HG03442 (cell line): ENCODE data around the gene CDC73.
"Not testable (repeated sequence)": the region's sequence is repeated elsewhere in the genome, so short reads cannot be mapped to it uniquely, and the experiment has no call there.

ENCODE experiments used
- ATAC-seq: cut with Tn5 transposase; IDR thresholded peaks from one replicate; pipeline ENCODE4 v1.9.1; 2021; ENCODE audit warnings: mild to moderate bottlenecking, moderate library complexity; ENCODE audit not compliant: unreplicated experiment

The CDC73 gene

DNA sequence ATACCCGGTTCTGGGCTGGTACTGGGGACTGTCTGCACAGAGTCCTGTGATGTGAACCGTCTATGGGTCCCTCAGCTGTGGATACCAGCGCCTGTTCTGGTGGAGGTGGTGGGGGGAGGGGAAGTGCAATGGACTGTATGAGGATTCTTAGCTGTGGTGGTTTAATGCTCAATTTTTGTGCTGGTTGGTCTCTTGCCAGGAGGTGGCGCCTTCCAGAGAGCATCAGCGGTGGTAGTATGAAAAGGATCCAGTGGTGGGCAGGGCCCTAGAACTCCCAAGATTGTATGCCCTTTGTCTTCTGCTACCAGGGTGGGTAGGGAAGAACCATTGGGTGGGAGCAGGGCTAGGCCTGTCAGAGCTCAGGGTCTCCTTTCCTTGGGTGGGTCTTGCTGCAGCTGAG, 153.9 kb downstream of the CDC73 start:
- ATAC-seq: no peak

DNA sequence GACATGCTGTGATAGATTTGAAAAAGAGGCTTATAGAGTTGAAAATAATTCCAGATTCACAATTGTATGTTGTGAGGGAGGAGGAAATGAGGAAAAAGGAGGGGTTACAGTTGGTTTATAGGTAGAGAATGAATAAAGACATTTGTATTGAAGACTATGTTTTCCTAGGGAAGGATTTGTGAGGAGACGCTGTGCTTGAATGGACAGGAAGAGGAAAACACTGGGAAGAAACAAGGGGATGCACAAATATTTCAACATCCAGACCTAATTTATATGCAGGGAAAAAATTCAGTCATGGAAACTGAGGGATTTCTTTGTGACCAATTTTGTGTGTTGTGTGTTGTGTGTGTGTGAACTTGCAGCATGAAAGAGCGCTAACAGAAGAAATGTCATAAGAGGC, 157.1 kb downstream of the CDC73 start:
- ATAC-seq: no peak

DNA sequence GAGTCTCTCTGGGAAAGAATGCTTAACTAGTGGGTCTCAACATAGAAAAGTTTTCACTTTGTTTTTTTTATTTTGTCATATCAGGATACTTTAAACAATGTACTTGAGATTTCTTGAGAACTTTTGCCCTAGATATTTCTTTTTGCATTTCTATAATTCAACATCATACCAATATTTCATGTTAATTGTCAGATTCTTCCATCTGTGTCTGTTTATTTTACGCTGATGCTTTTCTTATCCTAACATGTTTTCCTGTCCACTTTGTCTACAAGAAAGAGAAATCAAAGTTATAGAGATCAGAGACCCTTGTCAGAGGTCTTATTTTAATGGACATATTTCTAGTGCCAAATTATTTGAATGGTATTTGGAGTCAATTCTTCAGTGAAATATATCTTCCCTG, 160.1 kb downstream of the CDC73 start:
- ATAC-seq: no peak

DNA sequence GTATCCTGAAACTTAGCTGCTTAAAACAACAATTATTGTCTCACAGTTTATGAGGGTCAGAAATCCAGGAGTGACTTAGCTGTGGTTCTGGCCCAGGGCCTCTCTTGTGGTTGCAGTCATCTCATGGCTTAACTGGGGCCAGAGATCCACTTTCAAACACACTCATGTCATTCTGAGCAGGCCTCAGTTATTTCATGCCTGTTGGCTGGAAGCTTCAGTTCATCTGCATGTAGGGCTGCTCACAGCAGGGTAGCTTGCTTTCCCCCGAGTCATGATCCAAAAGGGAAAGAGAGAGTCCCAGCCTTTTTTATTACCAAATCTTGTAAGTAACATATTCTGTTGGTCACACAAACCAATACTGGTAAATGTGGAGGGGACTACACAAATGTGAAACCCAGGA, 161.2 kb downstream of the CDC73 start:
- ATAC-seq: no peak

DNA sequence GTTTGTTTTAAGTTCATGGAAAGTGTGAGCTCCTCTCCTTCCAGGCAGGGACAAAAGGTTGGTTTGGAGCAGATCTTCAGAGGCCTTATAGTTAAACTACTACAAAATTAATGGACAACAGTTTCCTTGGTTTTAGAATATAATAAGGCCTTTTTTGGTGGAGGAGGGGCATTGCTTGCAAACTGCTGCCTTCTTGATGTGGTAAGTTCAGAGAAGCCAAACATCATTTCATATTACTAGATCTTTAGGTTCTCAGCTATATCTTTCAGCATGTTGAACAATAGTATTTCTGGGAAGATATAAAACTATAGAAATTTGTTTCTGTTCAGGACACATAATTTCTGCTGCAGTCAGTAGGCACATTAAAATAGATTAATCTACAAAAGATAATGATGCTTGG, 162.4 kb downstream of the CDC73 start:
- ATAC-seq: no peak

DNA sequence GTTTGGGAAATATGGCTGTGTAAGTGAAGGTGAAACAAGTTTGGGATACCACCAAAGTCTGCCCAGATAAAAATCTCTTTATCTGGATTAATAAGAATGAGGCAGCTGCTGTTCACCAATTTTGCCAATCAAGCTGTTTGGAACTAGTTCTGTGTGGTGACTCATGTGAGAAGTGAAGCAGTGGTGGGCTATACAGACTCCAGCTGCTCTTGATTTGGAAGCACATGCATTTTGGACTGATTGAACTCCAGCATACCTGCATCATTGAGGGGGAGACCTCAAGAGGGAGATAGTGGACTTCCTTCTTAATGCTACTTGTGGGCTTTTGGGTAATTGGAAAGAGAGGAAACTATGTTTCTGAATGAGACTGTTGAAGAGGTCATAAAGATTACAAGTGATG, 163.8 kb downstream of the CDC73 start:
- ATAC-seq: no peak

DNA sequence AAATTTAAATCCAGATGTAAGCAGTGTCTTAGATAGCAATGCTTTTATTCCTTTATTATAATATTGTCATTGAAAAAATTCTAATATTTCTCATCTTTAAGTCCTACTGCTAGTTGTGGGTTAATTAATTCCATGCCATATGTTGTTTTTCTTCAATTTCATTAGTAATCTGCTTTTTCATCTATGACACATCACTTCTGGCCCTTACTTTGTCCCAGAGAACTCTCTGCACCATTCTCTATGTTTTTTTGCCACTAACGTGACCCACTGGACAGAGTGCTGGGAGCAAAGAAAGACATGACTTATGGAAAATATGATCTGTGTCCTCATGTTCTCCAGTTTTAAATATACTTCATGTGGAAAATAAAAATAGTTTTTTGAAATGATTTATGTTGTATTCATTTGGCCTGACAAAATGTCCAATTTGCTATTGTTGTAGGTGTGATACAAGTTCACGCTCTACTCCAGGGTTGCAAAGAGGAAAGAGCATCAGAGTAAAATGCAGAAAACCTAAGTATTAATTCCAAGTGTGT, 166.8 kb downstream of the CDC73 start:
- not testable (repeated sequence) for ATAC-seq

DNA sequence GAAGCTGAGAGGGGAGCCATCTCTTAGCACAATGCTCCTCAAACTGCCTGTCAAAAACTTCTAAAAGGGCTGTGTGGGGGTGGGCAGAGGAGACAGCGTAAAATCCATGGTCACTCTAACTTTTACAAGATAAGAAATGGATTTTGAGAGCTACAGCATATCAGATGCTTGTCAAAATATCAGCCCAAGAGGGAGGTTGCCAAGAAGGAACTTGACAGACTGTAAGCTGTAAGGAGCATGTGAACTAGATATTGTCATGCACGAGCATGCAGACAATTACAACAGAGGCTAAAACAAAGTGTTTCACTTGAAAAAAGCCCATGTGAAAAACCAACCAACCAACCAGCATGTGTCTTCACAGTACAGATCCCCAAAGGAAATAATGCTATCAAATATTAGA, 171.9 kb downstream of the CDC73 start:
- ATAC-seq: no peak

DNA sequence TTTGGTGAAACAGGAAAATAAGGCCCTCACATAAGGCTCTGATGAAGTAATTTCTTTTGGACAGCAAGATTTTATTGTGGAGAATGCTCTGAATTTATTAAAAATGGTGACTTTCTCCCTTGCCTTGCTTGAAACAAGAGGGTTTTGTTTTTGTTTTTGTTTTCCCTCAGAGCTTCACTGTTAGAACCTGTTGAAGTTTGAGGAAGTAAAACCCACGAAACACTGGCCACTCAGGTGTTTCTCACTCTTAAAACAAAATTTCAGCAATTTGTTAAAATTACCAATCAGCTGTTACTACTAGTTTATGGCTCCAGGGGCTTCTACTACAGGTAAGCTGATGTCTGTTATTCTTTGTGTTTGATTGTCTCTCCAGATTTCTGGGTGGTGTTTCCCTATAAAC, 177.2 kb downstream of the CDC73 start:
- ATAC-seq: peak; percentile 66

DNA sequence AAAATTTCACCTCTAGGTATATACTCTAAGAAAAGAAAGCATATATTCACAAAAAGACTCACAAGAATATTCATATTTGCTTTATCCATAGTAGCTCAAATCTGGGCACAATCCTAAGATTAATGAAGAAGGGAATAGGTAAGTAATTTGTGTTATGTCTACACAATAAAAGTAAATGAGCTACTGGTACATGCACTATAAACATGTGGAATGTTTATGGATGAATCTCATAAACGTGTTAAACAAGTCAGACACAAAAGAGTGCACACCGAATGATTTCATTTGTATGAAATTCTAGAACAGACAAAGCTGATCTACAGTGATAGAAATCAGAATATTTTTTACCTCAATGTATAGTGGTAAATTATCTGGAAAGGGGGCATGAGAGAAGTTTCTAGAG, 179.9 kb downstream of the CDC73 start:
- no peak for ATAC-seq

DNA sequence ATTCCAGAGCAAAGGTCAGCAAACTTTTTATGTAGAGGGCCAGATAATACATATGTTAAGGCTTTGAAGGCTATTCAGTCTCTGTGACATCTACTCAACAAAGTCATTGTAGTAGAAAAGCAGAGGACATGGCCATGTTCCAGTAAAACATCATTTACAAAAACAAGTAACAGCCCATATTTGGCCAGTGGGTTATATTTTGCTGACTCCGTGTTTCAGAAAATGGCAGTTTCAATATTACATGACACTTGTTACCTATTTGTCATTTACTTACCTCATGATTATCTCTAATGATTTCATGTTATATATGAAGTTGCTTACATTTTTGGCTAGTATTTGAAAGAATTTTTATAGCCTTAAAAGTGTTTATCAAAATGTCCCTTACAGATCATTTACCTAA, 182.0 kb downstream of the CDC73 start:
- no peak for ATAC-seq
